BLaER1 treated with 17β-estradiol and CSF1 and Interleukin-3, amounts not matched to agents 10 nM and 100 nM (cell line): Measurements from ENCODE around the gene ANKRD31.
"Not testable (repeated sequence)": the region's sequence is repeated elsewhere in the genome, so short reads cannot be mapped to it uniquely, and the experiment has no call there.

Experiments
- H3K27ac ChIP-seq, 11 experiments: shearing (Covaris generic); formaldehyde crosslinking; 2 replicates each; pipeline ENCODE4 v1.8.1; 2022
- H3K27me3 ChIP-seq, 11 experiments: shearing (Covaris generic); formaldehyde crosslinking; 2 replicates each; pipeline ENCODE4 v1.8.1; 2022
- H3K36me3 ChIP-seq, 11 experiments: shearing (Covaris generic); formaldehyde crosslinking; 2 replicates each; pipeline ENCODE4 v1.8.1; 2022
- H3K4me1 ChIP-seq, 10 experiments: shearing (Covaris generic); formaldehyde crosslinking; 2 replicates each; pipeline ENCODE4 v1.8.1; 2022
- H3K4me2 ChIP-seq, 11 experiments: shearing (Covaris generic); formaldehyde crosslinking; 2 replicates each; pipeline ENCODE4 v1.8.1; 2022
- H3K4me3 ChIP-seq, 10 experiments: shearing (Covaris generic); formaldehyde crosslinking; 2 replicates each; pipeline ENCODE4 v1.8.1; 2022
- H3K9ac ChIP-seq, 11 experiments: shearing (Covaris generic); formaldehyde crosslinking; 2 replicates each; pipeline ENCODE4 v1.8.1; 2022
- H3K9me3 ChIP-seq, 11 experiments: shearing (Covaris generic); formaldehyde crosslinking; replicated peaks in 1 of 11; 2 replicates each; pipeline ENCODE4 v1.8.1; 2022
- H4K20me1 ChIP-seq, 11 experiments: shearing (Covaris generic); formaldehyde crosslinking; 2 replicates each; pipeline ENCODE4 v1.8.1; 2022
- Cebpa-rat ChIP-seq, 11 experiments: shearing (Covaris generic); IDR thresholded peaks; 2 replicates each; pipeline ENCODE4 v1.8.1; 2022

ANKRD31 gene

GRCh38 chr5:75089137-75089536 lies 147.5 kb downstream of the ANKRD31 start:
- Histone ChIP-seq H3K4me1 (peaks cover 0 to 24% (median 19%) of the 10 kb centered on the region in 10 experiments; a peak in 12 of 20 replicates), H3K9me3 (0 out of 22 replicates have a peak, but pooled peaks cover 0 to under 1% (median 0%) of the 10 kb centered on the region in 11 experiments), H3K4me2 (no peak overlapping the region), H3K27ac (no peak overlapping the region), H3K9ac (no peak overlapping the region), H3K27me3 (no peaks in the 10 kb centered on the region), H3K4me3 (no peak overlapping the region), H4K20me1 (no peaks in the 10 kb centered on the region), H3K36me3 (no peaks in the 10 kb centered on the region)
- no peak for TF ChIP-seq Cebpa-rat (IDR thresholded peaks at IDR 0.05)

GRCh38 chr5:75088648-75089047 lies 148.0 kb downstream of the ANKRD31 start:
- peaks cover 0 to 6% (median 0%) of the 10 kb centered on the region in 11 experiments; a peak in 3 of 22 replicates for H3K9me3 ChIP-seq
- TF ChIP-seq Cebpa-rat (IDR thresholded peaks at IDR 0.05) = no peak
- H3K4me1 ChIP-seq = peaks cover 0 to 24% (median 19%) of the 10 kb centered on the region in 10 experiments; a peak in 12 of 20 replicates
- no peaks in the 10 kb centered on the region for H3K36me3 ChIP-seq
- H3K27me3 ChIP-seq = no peaks in the 10 kb centered on the region
- no peak overlapping the region for H3K4me3 ChIP-seq
- no peak overlapping the region for H3K27ac ChIP-seq
- H3K9ac ChIP-seq = no peak overlapping the region
- no peak overlapping the region for H3K4me2 ChIP-seq
- H4K20me1 ChIP-seq = no peaks in the 10 kb centered on the region

- Histone ChIP-seq H3K4me2 (no peak overlapping the region), H3K36me3 (no peaks in the 10 kb centered on the region), H3K9ac (no peak overlapping the region), H4K20me1 (no peaks in the 10 kb centered on the region), H3K27me3 (no peaks in the 10 kb centered on the region), H3K27ac (no peak overlapping the region), H3K4me3 (no peak overlapping the region), H3K9me3 (peaks cover 0 to 10% (median 0%) of the 10 kb centered on the region in 11 experiments; a peak in 3 of 22 replicates), H3K4me1 (0 out of 20 replicates have a peak, but pooled peaks cover 0 to under 1% (median 0%) of the 10 kb centered on the region in 10 experiments)
- no peak for TF ChIP-seq Cebpa-rat (IDR thresholded peaks at IDR 0.05)
These were observed 155.2 kb downstream of the ANKRD31 start for GRCh38 chr5:75081510-75081909.

GRCh38 chr5:75079346-75079745 lies 157.3 kb downstream of the ANKRD31 start:
- H3K9ac ChIP-seq, H3K27me3 ChIP-seq, H3K4me1 ChIP-seq, H3K36me3 ChIP-seq, H3K27ac ChIP-seq, H4K20me1 ChIP-seq, H3K4me2 ChIP-seq, H3K4me3 ChIP-seq: not testable (repeated sequence)
- peaks cover 0 to 10% (median 0%) of the 10 kb centered on the region in 11 experiments; a peak in 3 of 22 replicates for H3K9me3 ChIP-seq

- no peaks in the 10 kb centered on the region for H4K20me1 ChIP-seq
- H3K27me3 ChIP-seq = no peaks in the 10 kb centered on the region
- no peak overlapping the region for H3K4me2 ChIP-seq
- no peak overlapping the region for H3K4me3 ChIP-seq
- no peak for TF ChIP-seq Cebpa-rat (IDR thresholded peaks at IDR 0.05)
- no peaks in the 10 kb centered on the region for H3K36me3 ChIP-seq
- peaks cover 0 to 5% (median 0%) of the 10 kb centered on the region in 10 experiments; a peak in 1 of 20 replicates for H3K4me1 ChIP-seq
- no peak overlapping the region for H3K27ac ChIP-seq
- no peak overlapping the region for H3K9ac ChIP-seq
- no peaks in the 10 kb centered on the region for H3K9me3 ChIP-seq
These were observed 158.7 kb downstream of the ANKRD31 start for GRCh38 chr5:75078027-75078426.

GRCh38 chr5:75072061-75072460 lies 164.6 kb downstream of the ANKRD31 start:
- no peaks in the 10 kb centered on the region for H4K20me1 ChIP-seq
- peaks cover 0 to 5% (median 0%) of the 10 kb centered on the region in 10 experiments; a peak in 1 of 20 replicates for H3K4me1 ChIP-seq
- no peaks in the 10 kb centered on the region for H3K36me3 ChIP-seq
- 0 out of 22 replicates have a peak, but pooled peaks cover 0 to 3% (median 0%) of the 10 kb centered on the region in 11 experiments for H3K9me3 ChIP-seq
- H3K27me3 ChIP-seq = no peaks in the 10 kb centered on the region
- no peak overlapping the region for H3K27ac ChIP-seq
- no peak overlapping the region for H3K4me2 ChIP-seq
- H3K4me3 ChIP-seq = no peak overlapping the region
- H3K9ac ChIP-seq = no peak overlapping the region
- TF ChIP-seq Cebpa-rat (IDR thresholded peaks at IDR 0.05) = no peak

- Histone ChIP-seq H3K36me3 (no peaks in the 10 kb centered on the region), H3K27me3 (no peaks in the 10 kb centered on the region), H3K9ac (no peak overlapping the region), H3K4me3 (no peak overlapping the region), H3K4me1 (0 out of 20 replicates have a peak, but pooled peaks cover 0 to under 1% (median 0%) of the 10 kb centered on the region in 10 experiments), H4K20me1 (no peaks in the 10 kb centered on the region), H3K27ac (no peak overlapping the region), H3K9me3 (0 out of 22 replicates have a peak, but pooled peaks cover 0 to 3% (median 0%) of the 10 kb centered on the region in 11 experiments), H3K4me2 (no peak overlapping the region)
- TF ChIP-seq Cebpa-rat (IDR thresholded peaks at IDR 0.05) = no peak
These were observed 165.6 kb downstream of the ANKRD31 start for GRCh38 chr5:75071100-75071499.

- Histone ChIP-seq H3K9me3 (0 out of 22 replicates have a peak, but pooled peaks cover 0 to 3% (median 0%) of the 10 kb centered on the region in 11 experiments), H3K27ac (no peak overlapping the region), H3K27me3 (no peaks in the 10 kb centered on the region), H3K36me3 (no peaks in the 10 kb centered on the region), H3K9ac (no peak overlapping the region), H3K4me1 (no peaks in the 10 kb centered on the region), H3K4me2 (no peak overlapping the region), H4K20me1 (no peaks in the 10 kb centered on the region), H3K4me3 (no peak overlapping the region)
- TF ChIP-seq Cebpa-rat (IDR thresholded peaks at IDR 0.05) = no peak
These were observed 169.2 kb downstream of the ANKRD31 start for GRCh38 chr5:75067434-75067833.

GRCh38 chr5:75062925-75063531 lies 173.7 kb downstream of the ANKRD31 start:
- Histone ChIP-seq H3K27me3 (no peaks in the 10 kb centered on the region), H3K27ac (no peak overlapping the region), H3K9ac (no peak overlapping the region), H3K9me3 (no peaks in the 10 kb centered on the region), H4K20me1 (no peaks in the 10 kb centered on the region; a peak in 1 of 22 replicates), H3K36me3 (no peaks in the 10 kb centered on the region), H3K4me1 (peaks cover 6 to 21% (median 13%) of the 10 kb centered on the region in 10 experiments; a peak in 16 of 20 replicates), H3K4me2 (no peak overlapping the region), H3K4me3 (no peak overlapping the region)
- no peak for TF ChIP-seq Cebpa-rat (IDR thresholded peaks at IDR 0.05)
